ENCODE data around the gene KCNJ6. TPM values are rescaled to one million over a fixed set of nuclear protein-coding genes. Genes with fewer than 3 reads are reported as not detected.

The KCNJ6 gene
- total RNA-seq, 1 experiment from 2014 or later, result not detected

- ATAC-seq (no peak), DNase-seq (ENCODE audit: low read depth, low spot score) (no peak)
- BruUV-seq (replicated peaks), result no TSS peak
- Histone ChIP-seq H3K79me2 (ENCODE audit: insufficient read depth, low read length) (no peaks in the 10 kb centered on the region), H2AFZ (ENCODE audit: low read depth, low read length, poor library complexity, severe bottlenecking) (no peak overlapping the region), H3K36me3 (ENCODE audit: control insufficient read depth in 1 of 2, insufficient read depth in 2 of 2, low read length in 2 of 2) (no peaks in the 10 kb centered on the region), H3K4me1 (ENCODE audit: control insufficient read depth in 1 of 2, insufficient read depth in 2 of 2, low read length in 2 of 2) (no peaks in the 10 kb centered on the region), H3K9me2 (ENCODE audit: insufficient read depth) (no peaks in the 10 kb centered on the region), H3K4me3 (replicated peaks in 1 of 2; ENCODE audit: low read depth in 1 of 2, low read length in 2 of 2) (no peak overlapping the region), H3K27me3 (ENCODE audit: insufficient read depth, low read length) (no peaks in the 10 kb centered on the region), H3K9ac (ENCODE audit: low read length) (no peak overlapping the region), H3K27ac (ENCODE audit: low read depth, low read length) (no peak overlapping the region), H3K9me3 (ENCODE audit: control insufficient read depth in 1 of 2, insufficient read depth in 1 of 2, low read depth in 1 of 2, low read length in 2 of 2) (peaks cover 2 to 10% of the 10 kb centered on the region in 2 experiments; a peak in 1 of 4 replicates), H4K20me1 (ENCODE audit: insufficient read depth) (no peaks in the 10 kb centered on the region), H3K4me2 (ENCODE audit: low read length) (no peak overlapping the region)
- ChIA-PET POLR2A (interaction anchor here (0.9 kb wide), 1 partner anchor 10 kb away, joined by 3 read pairs; no protein-coding TSS in a partner anchor), CTCF (no interaction called here), RAD21 (ENCODE audit: low non-redundant PET in 1 of 2, low total read pairs in 2 of 2, uncharacterized antibody in 2 of 2, unreplicated experiment in 2 of 2) (no interaction called here)
- intact Hi-C loops (cut with micrococcal nuclease), result no loop called here
- TF ChIP-seq CEBPB (IDR thresholded peaks at IDR 0.05; ENCODE audit: low read depth) (no peak), TCF7L2 (IDR thresholded peaks at IDR 0.05; ENCODE audit: borderline replicate concordance, extremely low read depth, insufficient read depth, insufficient read length) (no peak), ELF1 (IDR thresholded peaks at IDR 0.05; ENCODE audit: borderline replicate concordance, low read depth) (no peak), SRF (IDR thresholded peaks at IDR 0.05; ENCODE audit: low read depth) (no peak), YY1 (IDR thresholded peaks at IDR 0.05; ENCODE audit: extremely low read depth, insufficient replicate concordance, low read depth, low read length) (no peak), EGR1 (IDR thresholded peaks at IDR 0.05; ENCODE audit: low read depth) (no peak), ZNF274 (IDR thresholded peaks at IDR 0.05; ENCODE audit: low read depth, low read length) (no peak), RAD21 (IDR thresholded peaks at IDR 0.05; ENCODE audit: low read depth) (no peak), POLR2A (IDR thresholded peaks at IDR 0.05; ENCODE audit: borderline replicate concordance, extremely low read depth, insufficient read depth, insufficient read length) (no peak), ZBTB33 (IDR thresholded peaks at IDR 0.05; ENCODE audit: extremely low read depth, insufficient replicate concordance, low read length) (no peak), MAX (IDR thresholded peaks at IDR 0.05) (no peak), FOSL1 (IDR thresholded peaks at IDR 0.05; ENCODE audit: low read depth) (no peak), EZH2 (IDR thresholded peaks at IDR 0.05) (no peak), JUND (IDR thresholded peaks at IDR 0.05) (no peak)
- TF ChIP-seq, protein P1, sequence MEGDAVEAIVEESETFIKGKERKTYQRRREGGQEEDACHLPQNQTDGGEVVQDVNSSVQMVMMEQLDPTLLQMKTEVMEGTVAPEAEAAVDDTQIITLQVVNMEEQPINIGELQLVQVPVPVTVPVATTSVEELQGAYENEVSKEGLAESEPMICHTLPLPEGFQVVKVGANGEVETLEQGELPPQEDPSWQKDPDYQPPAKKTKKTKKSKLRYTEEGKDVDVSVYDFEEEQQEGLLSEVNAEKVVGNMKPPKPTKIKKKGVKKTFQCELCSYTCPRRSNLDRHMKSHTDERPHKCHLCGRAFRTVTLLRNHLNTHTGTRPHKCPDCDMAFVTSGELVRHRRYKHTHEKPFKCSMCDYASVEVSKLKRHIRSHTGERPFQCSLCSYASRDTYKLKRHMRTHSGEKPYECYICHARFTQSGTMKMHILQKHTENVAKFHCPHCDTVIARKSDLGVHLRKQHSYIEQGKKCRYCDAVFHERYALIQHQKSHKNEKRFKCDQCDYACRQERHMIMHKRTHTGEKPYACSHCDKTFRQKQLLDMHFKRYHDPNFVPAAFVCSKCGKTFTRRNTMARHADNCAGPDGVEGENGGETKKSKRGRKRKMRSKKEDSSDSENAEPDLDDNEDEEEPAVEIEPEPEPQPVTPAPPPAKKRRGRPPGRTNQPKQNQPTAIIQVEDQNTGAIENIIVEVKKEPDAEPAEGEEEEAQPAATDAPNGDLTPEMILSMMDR (IDR thresholded peaks at IDR 0.05 in 2 of 3, conservative IDR thresholded peaks at IDR 0.05 in 1 of 3; ENCODE audit: borderline replicate concordance in 1 of 3, insufficient read depth in 1 of 3, low read depth in 2 of 3, low read length in 2 of 3), result no peak
- TF ChIP-seq, protein P2, sequence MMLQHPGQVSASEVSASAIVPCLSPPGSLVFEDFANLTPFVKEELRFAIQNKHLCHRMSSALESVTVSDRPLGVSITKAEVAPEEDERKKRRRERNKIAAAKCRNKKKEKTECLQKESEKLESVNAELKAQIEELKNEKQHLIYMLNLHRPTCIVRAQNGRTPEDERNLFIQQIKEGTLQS (IDR thresholded peaks at IDR 0.05), result no peak
These were observed 341.9 kb downstream of the KCNJ6 start for GRCh38 chr21:37574316-37574715.

All from HCT116 (cell line).